SK-N-SH treated with all-trans-retinoic acid at 6 μM for 48 hours (cell line): Measurements from ENCODE around the gene CCDC85C.

Source experiments
- ATAC-seq: fragments of 200-7000 bp; cut with Tn5 transposase; 3 replicates; pipeline ENCODE4 v1.9.1; 2020; ENCODE audit warnings: mild to moderate bottlenecking, moderate library complexity
- ARNTL ChIP-seq: fragments of 450-650 bp; formaldehyde crosslinking; IDR thresholded peaks from 2 replicates; pipeline ENCODE4 v1.5.0; 2020; ENCODE audit warnings: low read depth, mild to moderate bottlenecking, moderate library complexity, borderline replicate concordance
- BACH2 ChIP-seq: fragments of 250-450 bp; sonication (Bioruptor Pico); IDR thresholded peaks from 2 replicates; pipeline ENCODE4 v1.9.0; 2021; ENCODE audit warnings: mild to moderate bottlenecking, borderline replicate concordance
- CREB5 ChIP-seq: fragments of 250-450 bp; sonication (Bioruptor Pico); IDR thresholded peaks from 2 replicates; pipeline ENCODE4 v1.5.1; 2020; ENCODE audit warnings: low read depth, mild to moderate bottlenecking, moderate library complexity
- CSDC2 ChIP-seq: fragments of 250-450 bp; sonication (Bioruptor Pico); IDR thresholded peaks from 2 replicates; pipeline ENCODE4 v1.5.0; 2020; ENCODE audit warnings: mild to moderate bottlenecking, moderate library complexity
- GLIS3 ChIP-seq: fragments of 250-450 bp; sonication (Bioruptor Pico); IDR thresholded peaks from 2 replicates; pipeline ENCODE4 v1.5.0; 2020; ENCODE audit warnings: mild to moderate bottlenecking, moderate library complexity
- OSR1 ChIP-seq: fragments of 250-450 bp; sonication (Bioruptor Pico); IDR thresholded peaks from 2 replicates; pipeline ENCODE4 v1.8.0; 2022; ENCODE audit warnings: moderate library complexity, mild to moderate bottlenecking, inconsistent platforms
- PATZ1 ChIP-seq: fragments of 250-450 bp; sonication (Bioruptor Pico); IDR thresholded peaks from 2 replicates; pipeline ENCODE4 v1.8.0; 2020; ENCODE audit warnings: mild to moderate bottlenecking, moderate library complexity, borderline replicate concordance
- POU6F1 ChIP-seq: fragments of 250-450 bp; sonication (Bioruptor Pico); IDR thresholded peaks from 2 replicates; pipeline ENCODE4 v1.8.0; 2021; ENCODE audit warnings: low read depth, mild to moderate bottlenecking, moderate library complexity, borderline replicate concordance
- PPARA ChIP-seq: fragments of 250-450 bp; sonication (Bioruptor Pico); IDR thresholded peaks from 2 replicates; pipeline ENCODE4 v1.5.0; 2020; ENCODE audit warnings: mild to moderate bottlenecking, borderline replicate concordance
- TCF4 ChIP-seq: fragments of 250-450 bp; sonication (Bioruptor Pico); IDR thresholded peaks from 2 replicates; pipeline ENCODE4 v1.8.0; 2021; ENCODE audit warnings: mild to moderate bottlenecking, moderate library complexity, borderline replicate concordance
- TOX ChIP-seq: fragments of 250-450 bp; sonication (Bioruptor Pico); IDR thresholded peaks from 2 replicates; pipeline ENCODE4 v1.8.0; 2021; ENCODE audit warnings: mild to moderate bottlenecking, moderate library complexity, borderline replicate concordance
- TSHZ2 ChIP-seq: fragments of 250-450 bp; sonication (Bioruptor Pico); IDR thresholded peaks from 2 replicates; pipeline ENCODE4 v1.5.0; 2020; ENCODE audit warnings: mild to moderate bottlenecking, moderate library complexity
- ZC3H10 ChIP-seq: fragments of 250-450 bp; sonication (Bioruptor Pico); IDR thresholded peaks from 2 replicates; pipeline ENCODE4 v1.5.1; 2021; ENCODE audit warnings: mild to moderate bottlenecking, moderate library complexity
- ZFP3 ChIP-seq: fragments of 250-450 bp; sonication (Bioruptor Pico); IDR thresholded peaks from 2 replicates; pipeline ENCODE4 v1.5.0; 2020; ENCODE audit warnings: mild to moderate bottlenecking, moderate library complexity
- ZNF565 ChIP-seq: fragments of 450-650 bp; formaldehyde crosslinking; conservative IDR thresholded peaks from 2 replicates; pipeline ENCODE4 v1.5.0; 2020; ENCODE audit warnings: low read depth, mild to moderate bottlenecking, moderate library complexity
- ZNF70 ChIP-seq: fragments of 450-650 bp; formaldehyde crosslinking; IDR thresholded peaks from 2 replicates; pipeline ENCODE4 v1.5.0; 2020; ENCODE audit warnings: mild to moderate bottlenecking, moderate library complexity
- ZNF8 ChIP-seq: fragments of 450-650 bp; formaldehyde crosslinking; IDR thresholded peaks from 2 replicates; pipeline ENCODE4 v1.5.0; 2020; ENCODE audit warnings: mild to moderate bottlenecking, moderate library complexity

Gene CCDC85C

GRCh38 chr14:99522457-99522891, 81.5 kb downstream of the CCDC85C start (continued):
- TF ChIP-seq CREB5 (CRISPR knock-in tag), result no peak
- no peak for TF ChIP-seq ZNF565 (CRISPR knock-in tag)
- TF ChIP-seq PPARA (CRISPR knock-in tag), result no peak

- no peak for ATAC-seq
- no peak for TF ChIP-seq CSDC2 (CRISPR knock-in tag)
- no peak for TF ChIP-seq ARNTL (CRISPR knock-in tag)
- no peak for TF ChIP-seq TSHZ2 (CRISPR knock-in tag)
- TF ChIP-seq, all 23 proteins: peak for 0
Observed at GRCh38 chr14:99522025-99522401, 82.0 kb downstream of the CCDC85C start.

- TF ChIP-seq GLIS3 (CRISPR knock-in tag), result no peak
- no peak for TF ChIP-seq BACH2 (CRISPR knock-in tag)
- TF ChIP-seq ARNTL (CRISPR knock-in tag), result no peak
- no peak for TF ChIP-seq ZC3H10 (CRISPR knock-in tag)
- TF ChIP-seq OSR1 (CRISPR knock-in tag), result no peak
- no peak for TF ChIP-seq POU6F1 (CRISPR knock-in tag)
- no peak for TF ChIP-seq TOX (CRISPR knock-in tag)
- TF ChIP-seq ZFP3 (CRISPR knock-in tag), result no peak
- TF ChIP-seq ZNF8 (CRISPR knock-in tag), result no peak
- TF ChIP-seq TCF4, result no peak
- no peak for ATAC-seq
Observed at GRCh38 chr14:99521176-99522024, 82.6 kb downstream of the CCDC85C start.

- TF ChIP-seq TOX (CRISPR knock-in tag), result no peak
Observed at GRCh38 chr14:99520571-99521081, 83.4 kb downstream of the CCDC85C start.

GRCh38 chr14:99519931-99520421, 84.0 kb downstream of the CCDC85C start:
- TF ChIP-seq PATZ1 (CRISPR knock-in tag) (no peak), ZFP3 (CRISPR knock-in tag) (no peak), ZNF70 (no peak), TSHZ2 (CRISPR knock-in tag) (no peak)
- no peak for ATAC-seq

More at GRCh38 chr14:99520571-99521081, 83.4 kb downstream of the CCDC85C start:
- ATAC-seq, result no peak
